ENCODE results near the gene TUBD1. TPM values are rescaled to one million over a fixed set of nuclear protein-coding genes. Genes with fewer than 3 reads are reported as not detected.
"Not testable (repeated sequence)": the region's sequence is repeated elsewhere in the genome, so short reads cannot be mapped to it uniquely, and the experiment has no call there.

Gene TUBD1
- total RNA-seq, 1 donor from 2014 or later, result 9.9 TPM

- DNase-seq (ENCODE audit: low spot score), result no peak
Measured at GRCh38 chr17:59876107-59876506, 16.6 kb downstream of the TUBD1 start.

GRCh38 chr17:59874376-59874775 is 18.4 kb downstream of the TUBD1 start:
- no peak for DNase-seq (ENCODE audit: low spot score)

GRCh38 chr17:59873414-59873813 is 19.3 kb downstream of the TUBD1 start:
- DNase-seq (ENCODE audit: low spot score), result not testable (repeated sequence)

- DNase-seq (ENCODE audit: low spot score), result no peak
Measured at GRCh38 chr17:59872351-59872750, 20.4 kb downstream of the TUBD1 start.

DNA sequence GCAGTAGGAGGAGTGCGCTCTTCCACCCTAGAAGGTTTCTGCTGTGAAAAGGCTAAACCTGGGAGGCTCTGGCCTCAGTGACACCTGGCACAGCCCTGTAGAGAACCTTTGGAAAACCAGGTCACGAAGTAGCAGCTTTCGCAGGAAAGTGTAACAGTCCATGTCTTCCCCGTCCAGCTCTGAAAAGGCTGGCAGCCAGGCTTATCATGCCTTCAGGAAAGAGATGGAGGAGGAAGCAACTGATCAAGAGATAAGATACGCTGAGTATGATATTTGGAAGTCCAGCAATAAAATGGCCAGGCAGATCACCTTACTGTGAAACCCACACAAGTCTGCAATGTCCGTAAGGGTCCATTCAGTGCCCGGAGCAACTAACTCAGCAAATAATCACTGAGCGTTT is 22.3 kb downstream of the TUBD1 start:
- no peak for DNase-seq (ENCODE audit: low spot score)

GRCh38 chr17:59869941-59870218 is 22.9 kb downstream of the TUBD1 start:
- DNase-seq (ENCODE audit: low spot score), result no peak

GRCh38 chr17:59863616-59864015 is 29.1 kb downstream of the TUBD1 start:
- DNase-seq (ENCODE audit: low spot score), result no peak

DNA sequence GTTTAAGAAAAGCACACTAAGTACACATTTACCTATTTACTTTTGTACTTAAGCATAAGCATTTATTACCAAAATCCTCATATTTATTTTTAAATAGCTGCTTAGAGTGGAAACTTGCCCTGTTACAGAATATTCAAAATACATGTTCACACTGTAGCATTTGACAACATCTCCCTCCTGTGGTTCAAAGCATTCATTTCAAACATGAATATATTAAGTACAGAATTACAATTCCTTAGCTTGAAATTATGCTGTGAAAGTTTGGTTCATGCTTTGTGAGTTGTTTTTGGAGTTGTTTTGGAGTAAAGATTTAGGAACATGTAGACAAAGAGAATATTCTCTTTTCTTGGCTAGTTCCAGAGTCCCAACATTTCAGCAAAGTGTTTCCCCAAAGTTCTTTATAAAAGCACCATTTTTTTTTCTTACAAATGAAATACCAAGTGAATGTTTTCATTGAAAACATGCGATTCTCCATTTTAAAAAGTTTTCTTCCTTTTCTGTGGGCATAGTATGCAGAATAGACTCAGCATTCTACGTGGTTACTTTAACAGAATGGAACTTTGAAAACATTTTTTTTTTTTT is 33.2 kb downstream of the TUBD1 start:
- peak; percentile 75 for DNase-seq (ENCODE audit: low spot score)

DNA sequence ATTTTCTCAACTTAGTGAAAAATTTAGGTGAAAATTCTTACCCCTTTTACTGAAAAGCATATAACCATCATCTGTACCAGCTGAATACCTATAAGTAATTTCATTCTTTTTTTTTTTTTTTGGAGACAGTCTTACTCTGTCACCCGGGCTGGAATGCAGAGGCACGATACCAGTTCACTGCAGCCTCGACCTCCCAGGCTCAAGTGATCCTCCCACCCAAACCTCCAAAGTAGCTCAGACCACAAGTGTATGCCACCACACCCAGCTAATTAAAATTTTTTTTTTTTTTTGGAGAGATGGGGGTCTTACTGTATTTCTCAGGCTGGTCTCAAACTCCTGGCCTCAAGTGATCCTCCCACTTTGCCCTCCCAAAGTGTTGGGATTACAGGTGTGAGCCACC is 33.8 kb downstream of the TUBD1 start:
- DNase-seq (ENCODE audit: low spot score), result no peak

GRCh38 chr17:59858167-59858816 is 34.5 kb downstream of the TUBD1 start:
- DNase-seq (ENCODE audit: low spot score), result no peak

DNA sequence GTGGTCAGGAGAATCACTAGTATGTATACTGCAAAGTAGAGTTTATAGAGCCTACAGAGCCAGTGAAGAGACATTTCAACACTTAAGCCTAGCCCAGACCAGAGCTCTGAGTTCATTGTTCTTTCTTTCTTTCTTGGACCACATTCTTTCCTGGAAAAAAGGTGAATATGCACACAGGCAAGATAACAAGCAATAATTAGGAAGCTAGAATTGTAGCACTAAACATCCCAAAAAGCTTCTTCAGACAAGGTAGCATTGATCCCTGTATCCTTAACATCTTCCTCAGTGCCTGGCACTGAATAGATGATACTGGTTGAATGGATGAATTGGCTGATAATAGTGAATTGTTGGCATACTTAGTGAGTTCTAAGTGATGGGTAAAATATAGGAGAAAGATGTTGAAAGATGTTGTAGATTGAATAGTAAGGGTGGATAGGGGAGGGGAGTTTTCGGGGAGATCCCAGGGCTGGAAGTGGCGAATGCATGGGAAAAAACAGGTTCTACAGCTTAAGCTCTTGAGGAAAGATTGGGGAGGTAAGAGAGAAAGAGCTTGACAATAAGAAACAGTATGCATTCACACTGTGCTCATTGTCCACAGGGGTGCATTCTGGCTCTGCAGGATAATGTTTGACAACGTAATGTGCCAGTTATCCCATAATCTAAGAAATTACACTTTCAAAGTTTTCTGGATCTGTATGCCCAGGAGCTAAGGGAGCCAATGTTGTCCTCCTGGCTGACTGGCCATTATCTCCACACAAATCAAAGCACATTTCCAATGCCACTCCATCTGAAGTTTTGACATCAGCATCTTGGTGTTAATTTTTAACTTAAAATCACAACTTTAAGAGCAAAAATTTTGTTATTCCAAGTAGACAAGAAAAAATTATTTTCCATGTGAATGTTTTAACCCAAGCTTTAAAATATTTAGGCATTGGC is 35.6 kb downstream of the TUBD1 start:
- DNase-seq (ENCODE audit: low spot score), result no peak

DNA sequence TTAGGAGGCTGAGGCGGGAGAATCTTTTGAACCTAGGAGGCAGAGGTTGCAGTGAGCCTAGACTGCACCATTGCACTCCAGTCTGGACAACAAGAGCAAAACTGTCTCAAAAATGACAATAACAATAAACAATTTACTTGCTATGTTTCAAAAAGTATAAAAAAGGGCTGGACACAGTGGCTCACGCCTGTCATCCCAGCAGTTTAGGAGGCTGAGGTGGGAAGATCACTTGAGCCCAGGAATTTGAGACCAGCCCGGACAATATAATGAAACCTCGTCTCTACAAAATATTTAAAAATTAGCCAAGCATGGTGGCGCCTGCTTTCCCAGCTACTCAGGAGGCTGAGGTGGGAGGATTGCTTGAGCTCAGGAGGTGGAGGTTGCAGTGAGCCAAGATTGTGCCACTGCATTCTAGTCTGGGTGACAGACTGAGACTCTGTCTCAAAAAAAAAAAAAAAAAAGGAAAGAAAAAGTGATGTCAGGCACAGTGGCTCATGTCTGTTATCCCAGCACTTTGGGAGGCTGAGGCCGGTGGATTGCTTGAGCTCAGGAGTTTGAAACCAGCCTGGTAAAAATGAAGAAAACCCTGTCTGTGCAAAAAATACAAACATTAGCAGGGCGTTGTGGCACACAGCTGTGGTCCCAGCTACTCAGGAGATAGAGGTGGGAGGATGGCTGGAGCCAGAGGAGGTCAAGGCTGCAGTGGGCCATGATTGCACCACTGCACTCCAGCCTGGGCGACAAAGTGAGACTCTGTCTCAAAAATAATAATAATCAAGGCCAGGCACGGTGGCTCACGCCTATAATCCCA is 38.6 kb downstream of the TUBD1 start:
- DNase-seq (ENCODE audit: low spot score), result not testable (repeated sequence)

- no peak for DNase-seq (ENCODE audit: low spot score)
Measured at GRCh38 chr17:59853168-59853918, 39.4 kb downstream of the TUBD1 start.

GRCh38 chr17:59852847-59853167 is 39.9 kb downstream of the TUBD1 start:
- not testable (repeated sequence) for DNase-seq (ENCODE audit: low spot score)

GRCh38 chr17:59851439-59852375 is 41.0 kb downstream of the TUBD1 start:
- DNase-seq (ENCODE audit: low spot score), result peak; percentile 78

GRCh38 chr17:59850311-59850710 is 42.4 kb downstream of the TUBD1 start:
- not testable (repeated sequence) for DNase-seq (ENCODE audit: low spot score)

DNA sequence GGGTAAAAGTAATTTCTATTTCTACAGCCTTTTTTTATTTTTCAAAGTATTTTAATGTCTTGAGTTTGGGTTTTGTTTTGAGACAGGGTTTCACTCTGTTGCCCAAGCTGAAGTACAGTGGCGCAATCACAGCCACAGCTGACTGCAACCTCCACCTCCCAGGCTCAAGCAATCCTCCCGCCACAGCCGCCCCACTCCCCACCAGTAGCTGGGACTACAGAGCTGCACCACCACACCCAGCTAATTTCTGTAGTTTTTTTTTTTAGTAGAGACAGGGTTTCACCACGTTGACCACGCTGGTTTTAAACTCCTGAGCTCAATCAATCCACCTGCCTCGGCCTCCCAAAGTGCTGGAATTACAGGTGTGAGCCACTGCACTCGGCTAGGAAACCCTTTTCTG is 44.0 kb downstream of the TUBD1 start:
- no peak for DNase-seq (ENCODE audit: low spot score)

- no peak for DNase-seq (ENCODE audit: low spot score)
Measured at GRCh38 chr17:59848385-59848668, 44.4 kb downstream of the TUBD1 start.

DNA sequence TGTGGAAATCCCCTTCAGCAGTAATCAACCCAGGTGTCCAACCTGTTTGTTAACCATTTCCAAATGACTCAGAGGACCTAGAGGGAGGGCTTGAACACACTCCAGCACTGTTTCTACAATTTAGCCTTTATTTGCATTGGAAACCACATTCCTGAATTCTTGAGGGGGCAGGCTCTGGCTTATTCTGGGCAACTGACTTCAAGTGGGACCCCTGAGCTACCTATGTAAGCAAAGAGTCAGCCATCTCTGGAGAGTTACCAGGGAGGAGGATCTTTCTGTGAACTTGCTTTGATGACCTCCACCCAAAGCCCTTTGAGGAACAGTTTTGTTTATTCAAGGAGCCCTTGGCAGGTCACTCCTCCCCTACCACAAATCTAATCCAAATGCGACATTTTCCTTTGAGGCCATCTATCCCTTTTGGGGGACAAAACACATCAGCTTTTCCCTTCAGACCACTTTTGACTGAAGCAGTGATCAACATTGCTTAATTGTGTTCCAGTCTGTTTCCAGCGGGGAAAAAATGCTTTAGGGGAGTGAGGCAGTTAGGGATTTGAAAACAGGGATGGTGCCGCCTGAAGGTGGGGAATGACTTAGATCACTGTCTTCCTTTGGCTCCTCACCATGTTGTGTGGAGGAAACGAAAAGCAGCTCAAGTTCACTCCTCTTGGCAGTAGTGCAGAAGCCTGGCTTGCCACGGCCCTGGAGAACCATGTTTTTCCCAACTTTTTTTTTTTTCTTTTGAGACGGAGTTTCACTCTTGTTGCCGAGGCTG is 46.2 kb downstream of the TUBD1 start:
- DNase-seq (ENCODE audit: low spot score), result peak; percentile 54
